GM13977 (cell line): ENCODE measurements around the gene LENG1.

Experiments
- DNase-seq: peaks from one replicate; pipeline ENCODE4 v3.0.0; 2012; ENCODE audit warnings: low spot score
- CTCF ChIP-seq: IDR thresholded peaks from 2 replicates; pipeline ENCODE4 v1.5.1; 2012; ENCODE audit warnings: mild to moderate bottlenecking, control low read depth; ENCODE audit not compliant: insufficient read depth; ENCODE audit errors: extremely low read depth, missing control alignments
- in situ Hi-C: fragments of 300-500 bp; cut with MboI; formaldehyde crosslinking; loops from one replicate; pipeline ENCODE4 v1.12.0; 2022; ENCODE audit warnings: low sequenced_read_pairs, low pct_unique_long_range_greater_than_20kb, mixed read lengths, inconsistent platforms; ENCODE audit not compliant: unreplicated experiment

Gene LENG1

GRCh38 chr19:54162884-54163283, 3.4 kb upstream of the LENG1 start:
- DNase-seq, result no peak
- in situ Hi-C loops, result no loop called here
- TF ChIP-seq CTCF, result no peak

GRCh38 chr19:54162241-54162805, 2.8 kb upstream of the LENG1 start:
- no peak for TF ChIP-seq CTCF
- peak; percentile 90 for DNase-seq
- in situ Hi-C loops, result no loop called here

GRCh38 chr19:54160854-54161253, 1.3 kb upstream of the LENG1 start:
- in situ Hi-C loops, result no loop called here
- DNase-seq, result no peak
- TF ChIP-seq CTCF, result no peak

GRCh38 chr19:54160182-54160811, 776 bp upstream of the LENG1 start:
- in situ Hi-C loops, result no loop called here
- no peak for TF ChIP-seq CTCF
- no peak for DNase-seq

- DNase-seq, result peak; percentile 73
- in situ Hi-C loops, result no loop called here
- TF ChIP-seq CTCF, result no peak
Measured at GRCh38 chr19:54158812-54159351, 639 bp downstream of the LENG1 start.

GRCh38 chr19:54156953-54157352, 2.6 kb downstream of the LENG1 start:
- no peak for DNase-seq
- in situ Hi-C loops, result no loop called here
- TF ChIP-seq CTCF, result no peak

DNA sequence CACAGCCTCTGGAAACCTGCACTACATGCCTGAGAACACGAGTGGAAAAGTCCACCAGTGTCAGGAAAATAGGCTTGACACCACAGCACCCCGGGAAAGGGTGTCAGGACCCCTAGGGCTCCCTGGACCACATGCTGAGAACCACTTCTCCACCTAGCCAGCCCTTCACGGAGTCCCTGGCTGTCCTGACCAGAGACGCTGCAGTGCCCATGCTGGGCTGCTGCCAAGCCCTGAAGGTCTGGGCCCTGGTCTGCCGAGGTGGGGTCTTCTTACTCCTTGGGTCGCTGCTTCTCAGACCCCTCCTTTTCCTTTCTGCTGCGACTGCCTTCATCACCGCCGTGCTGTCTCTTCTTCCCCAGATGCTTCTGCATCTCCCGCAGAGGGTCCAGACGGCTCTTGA, 3.0 kb downstream of the LENG1 start:
- in situ Hi-C loops, result no loop called here
- no peak for TF ChIP-seq CTCF
- DNase-seq, result no peak
